ENCODE results near the gene GPSM1. TPM values are rescaled to one million over a fixed set of nuclear protein-coding genes. Genes with fewer than 3 reads are reported as not detected.

GPSM1 gene
- total and polyA plus RNA-seq, 9 of the 15 experiments (the other 6 are each of a cell fraction or from before 2014, with no cell fraction given), result 0.04 to 14.2 (median 3.1) TPM

DNA sequence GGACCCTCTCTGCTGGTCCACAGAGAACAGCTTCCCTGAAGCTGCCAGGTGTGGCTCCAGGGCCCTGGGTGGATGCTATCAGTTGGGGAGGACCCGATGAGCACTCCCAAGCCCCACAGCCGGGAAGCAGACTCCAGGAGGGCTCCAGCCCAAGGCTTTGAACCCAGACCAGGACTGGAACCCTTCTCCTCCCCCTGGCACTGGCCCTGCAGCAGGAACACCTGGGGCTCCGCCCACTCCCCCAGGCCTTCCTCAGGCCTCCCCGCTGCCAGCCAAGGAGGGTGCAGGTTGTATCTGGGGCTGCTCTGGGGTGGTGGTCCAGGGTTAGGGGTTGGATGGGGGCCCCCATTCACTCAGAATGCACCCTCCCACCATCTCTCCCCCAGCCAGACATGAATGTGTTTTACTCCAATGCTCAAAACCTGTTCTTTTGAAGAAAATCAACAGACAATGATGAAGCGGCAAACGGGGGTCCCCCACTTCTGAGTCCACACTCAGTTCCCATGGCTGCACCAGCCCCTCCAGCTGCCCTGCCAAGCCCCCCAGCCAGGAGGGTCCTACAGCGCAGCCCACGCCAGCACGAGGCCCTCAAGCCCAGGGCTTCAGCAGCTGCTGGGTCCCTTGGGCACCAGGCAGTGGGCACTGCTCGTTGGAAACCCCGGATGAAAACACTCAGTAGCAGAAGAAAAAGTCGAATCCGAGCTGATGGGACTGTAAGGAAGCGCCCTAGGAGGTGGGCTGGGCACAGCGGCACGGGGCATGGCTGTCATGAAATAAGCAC, 46.6 kb upstream of the GPSM1 start (continued):
- no peak for TF ChIP-seq HNRNPK (IDR thresholded peaks at IDR 0.05; ENCODE audit: low read depth, low read length, poor library complexity, severe bottlenecking)

DNA sequence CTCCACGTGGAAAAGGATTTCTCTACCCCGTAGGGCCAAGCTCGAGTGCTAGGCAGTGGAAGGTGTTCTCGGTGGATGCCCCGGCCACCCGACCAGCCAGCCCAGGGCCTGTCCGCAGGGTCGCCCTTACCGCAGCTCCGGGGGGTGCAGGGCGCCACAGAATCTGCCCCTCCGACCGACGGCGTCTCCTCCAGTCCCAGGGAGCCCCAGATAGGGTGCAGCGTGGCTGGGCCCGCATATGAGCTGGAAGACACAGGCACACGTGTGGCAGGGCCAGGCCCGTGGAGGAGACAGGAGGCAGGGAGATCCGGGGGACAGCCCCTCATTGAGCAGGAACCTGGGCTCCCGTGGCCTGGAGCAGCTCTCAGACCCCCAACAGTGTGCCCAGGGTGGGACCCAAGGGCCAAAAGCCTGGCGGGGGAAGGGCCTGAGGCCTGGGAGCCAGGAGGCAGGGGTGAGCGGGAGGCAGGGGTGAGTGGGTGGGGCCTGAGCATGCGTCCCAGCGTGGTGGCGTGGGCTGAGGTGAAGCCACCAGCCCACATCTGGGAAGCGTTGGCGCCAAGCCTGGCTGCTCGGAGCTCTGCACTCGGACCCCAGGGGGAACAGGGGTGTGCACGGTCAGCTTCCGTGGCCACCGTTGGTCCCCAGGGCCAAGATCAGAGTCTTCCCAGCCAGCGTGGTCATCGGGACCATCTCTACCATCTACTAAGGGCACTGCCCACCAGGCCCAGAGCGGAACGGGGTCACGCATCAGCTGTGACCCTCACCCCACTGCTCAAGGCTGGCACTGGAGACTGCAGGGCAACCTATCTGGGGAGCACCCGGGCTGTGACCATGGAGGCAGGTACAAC, 45.7 kb upstream of the GPSM1 start:
- Histone ChIP-seq H3K9ac (ENCODE audit: insufficient read depth in 1 of 2, low read depth in 2 of 2, low read length in 2 of 2) (peak overlapping the region in 1 of 2 experiments; percentile 20; a peak in 2 of 4 replicates), H3K4me2 (ENCODE audit: insufficient read depth, low read length) (no peak overlapping the region), H3K27me3 (ENCODE audit: control insufficient read depth in 2 of 2, insufficient read depth in 2 of 2, low read length in 2 of 2) (peaks cover 27 to 64% of the 10 kb centered on the region in 2 experiments; a peak in 4 of 5 replicates), H2AFZ (ENCODE audit: low read depth, low read length) (no peak overlapping the region), H3K36me3 (ENCODE audit: control insufficient read depth, insufficient read depth, low read length) (no peaks in the 10 kb centered on the region), H3K27ac (ENCODE audit: extremely low read depth, low read depth, low read length) (no peak overlapping the region), H3K9me3 (replicated peaks; ENCODE audit: control insufficient read depth, insufficient read depth, low read depth, low read length) (no peaks in the 10 kb centered on the region; the same call in 1 of the 2 replicates), H3K9me1 (ENCODE audit: control insufficient read depth, insufficient read depth, low read length) (no peaks in the 10 kb centered on the region), H3K79me2 (ENCODE audit: control insufficient read depth, insufficient read depth, low read length) (no peaks in the 10 kb centered on the region), H4K20me1 (replicated peaks; ENCODE audit: control insufficient read depth, insufficient read depth, low read length) (0 out of 2 replicates have a peak, but pooled peaks cover 6% of the 10 kb centered on the region), H3K4me1 (replicated peaks in 1 of 2; ENCODE audit: control insufficient read depth in 2 of 2, insufficient read depth in 2 of 2, low read length in 2 of 2) (peaks cover 0 to 49% of the 10 kb centered on the region in 2 experiments; a peak in 2 of 5 replicates), H3K4me3 (no peak overlapping the region)
- ChIA-PET POLR2A (interaction anchor here (0.7 kb wide), 2 partner anchors 27 to 817 kb away, joined by 3 read pairs; no protein-coding TSS in a partner anchor), CTCF (ENCODE audit: low intra/inter-chr PET ratio) (interaction anchor here (0.5 to 0.6 kb wide), 2 partner anchors 23 to 147 kb away, joined by 3 read pairs; no protein-coding TSS in a partner anchor)
- DNase-seq (ENCODE audit: extremely low read depth in 1 of 4, low spot score in 3 of 4), result peak in 2 of 4 experiments; percentile 36 to 51
- no peak for FAIRE-seq
- intact Hi-C loops (cut with micrococcal nuclease) (no loop called here), in situ Hi-C loops (cut with MboI) (no loop called here)
- 35% methylated on average over 26 of the region's 39 CpGs for WGBS (ENCODE audit: insufficient coverage, low coverage, missing lambda C conversion rate)
- no TSS peak for BruUV-seq (replicated peaks)
- no peak for ATAC-seq
- no peak for TF ChIP-seq ZNF764 (CRISPR knock-in tag; IDR thresholded peaks at IDR 0.05; ENCODE audit: low read depth)
- no peak for TF ChIP-seq IRF2 (CRISPR knock-in tag; IDR thresholded peaks at IDR 0.05)
- TF ChIP-seq NRF1 (conservative IDR thresholded peaks at IDR 0.05 in 1 of 2, IDR thresholded peaks at IDR 0.05 in 1 of 2), result peak; percentile 61 to 72; a peak in 3 of 4 replicates
- TF ChIP-seq KLF6 (CRISPR knock-in tag; IDR thresholded peaks at IDR 0.05; ENCODE audit: borderline replicate concordance), result no peak
- TF ChIP-seq, protein P1, sequence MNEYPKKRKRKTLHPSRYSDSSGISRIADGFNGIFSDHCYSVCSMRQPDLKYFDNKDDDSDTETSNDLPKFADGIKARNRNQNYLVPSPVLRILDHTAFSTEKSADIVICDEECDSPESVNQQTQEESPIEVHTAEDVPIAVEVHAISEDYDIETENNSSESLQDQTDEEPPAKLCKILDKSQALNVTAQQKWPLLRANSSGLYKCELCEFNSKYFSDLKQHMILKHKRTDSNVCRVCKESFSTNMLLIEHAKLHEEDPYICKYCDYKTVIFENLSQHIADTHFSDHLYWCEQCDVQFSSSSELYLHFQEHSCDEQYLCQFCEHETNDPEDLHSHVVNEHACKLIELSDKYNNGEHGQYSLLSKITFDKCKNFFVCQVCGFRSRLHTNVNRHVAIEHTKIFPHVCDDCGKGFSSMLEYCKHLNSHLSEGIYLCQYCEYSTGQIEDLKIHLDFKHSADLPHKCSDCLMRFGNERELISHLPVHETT (CRISPR knock-in tag; conservative IDR thresholded peaks at IDR 0.05 in 1 of 2, IDR thresholded peaks at IDR 0.05 in 1 of 2), result no peak
- TF ChIP-seq, protein P2, sequence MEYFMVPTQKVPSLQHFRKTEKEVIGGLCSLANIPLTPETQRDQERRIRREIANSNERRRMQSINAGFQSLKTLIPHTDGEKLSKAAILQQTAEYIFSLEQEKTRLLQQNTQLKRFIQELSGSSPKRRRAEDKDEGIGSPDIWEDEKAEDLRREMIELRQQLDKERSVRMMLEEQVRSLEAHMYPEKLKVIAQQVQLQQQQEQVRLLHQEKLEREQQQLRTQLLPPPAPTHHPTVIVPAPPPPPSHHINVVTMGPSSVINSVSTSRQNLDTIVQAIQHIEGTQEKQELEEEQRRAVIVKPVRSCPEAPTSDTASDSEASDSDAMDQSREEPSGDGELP (CRISPR knock-in tag; IDR thresholded peaks at IDR 0.05; ENCODE audit: borderline replicate concordance), result 0 out of 2 replicates have a peak, but pooled peaks have one; percentile 13
- TF ChIP-seq SNRNP70 (optimal IDR thresholded peaks at IDR 0.05; ENCODE audit: low read depth, low read length), result no peak
- TF ChIP-seq ZNF174 (CRISPR knock-in tag; IDR thresholded peaks at IDR 0.05), result no peak
- no peak for TF ChIP-seq ETV1 (tag; conservative IDR thresholded peaks at IDR 0.05; ENCODE audit: low read depth)
- TF ChIP-seq, protein P3, sequence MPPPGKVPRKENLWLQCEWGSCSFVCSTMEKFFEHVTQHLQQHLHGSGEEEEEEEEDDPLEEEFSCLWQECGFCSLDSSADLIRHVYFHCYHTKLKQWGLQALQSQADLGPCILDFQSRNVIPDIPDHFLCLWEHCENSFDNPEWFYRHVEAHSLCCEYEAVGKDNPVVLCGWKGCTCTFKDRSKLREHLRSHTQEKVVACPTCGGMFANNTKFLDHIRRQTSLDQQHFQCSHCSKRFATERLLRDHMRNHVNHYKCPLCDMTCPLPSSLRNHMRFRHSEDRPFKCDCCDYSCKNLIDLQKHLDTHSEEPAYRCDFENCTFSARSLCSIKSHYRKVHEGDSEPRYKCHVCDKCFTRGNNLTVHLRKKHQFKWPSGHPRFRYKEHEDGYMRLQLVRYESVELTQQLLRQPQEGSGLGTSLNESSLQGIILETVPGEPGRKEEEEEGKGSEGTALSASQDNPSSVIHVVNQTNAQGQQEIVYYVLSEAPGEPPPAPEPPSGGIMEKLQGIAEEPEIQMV (tag; conservative IDR thresholded peaks at IDR 0.05; ENCODE audit: low read depth), result peak; percentile 48; the same call in 1 of the 2 replicates
- no peak for TF ChIP-seq BHLHE40 (IDR thresholded peaks at IDR 0.05; ENCODE audit: low read length)
- TF ChIP-seq SNIP1 (IDR thresholded peaks at IDR 0.05; ENCODE audit: low read depth), result no peak

All from K562 (cell line).